ENCODE results near the gene LRRC10B. TPM values are rescaled to one million over a fixed set of nuclear protein-coding genes. Genes with fewer than 3 reads are reported as not detected.
A peak's percentile ranks its signal among the peaks of the same experiment; 100 is the strongest.

LRRC10B gene
- total and polyA plus RNA-seq, 7 experiments from 2014 or later = not detected

- H3K27me3 Mint-ChIP-seq = peaks cover 26 to 50% (median 43%) of the 10 kb centered on the region in 5 donors
- CTCF ChIA-PET = no interaction called here
- Histone ChIP-seq H3K4me1 (ENCODE audit: control insufficient read depth in 2 of 2, insufficient read depth in 2 of 2, low read length in 2 of 2) (peaks cover 9 to 18% of the 10 kb centered on the region in 2 donors), H3K27ac (ENCODE audit: low read depth, low read length) (no peak overlapping the region), H3K36me3 (ENCODE audit: control insufficient read depth in 2 of 3, insufficient read depth in 3 of 3, low read length in 3 of 3) (no peaks in the 10 kb centered on the region), H3K9me3 (ENCODE audit: control insufficient read depth in 2 of 3, low read length in 3 of 3) (no peaks in the 10 kb centered on the region), H3K4me3 (ENCODE audit: low read length) (no peak overlapping the region), H3K27me3 (ENCODE audit: control insufficient read depth in 2 of 2, insufficient read depth in 2 of 2, low read length in 2 of 2) (peaks cover 0 to 7% of the 10 kb centered on the region in 2 donors)
- H3K36me3 Mint-ChIP-seq = peaks cover 0 to 4% (median 0%) of the 10 kb centered on the region in 5 donors
- H3K9me3 Mint-ChIP-seq = peaks cover 0 to 1% (median 0%) of the 10 kb centered on the region in 11 donors
- H3K4me1 Mint-ChIP-seq = peaks cover 8 to 21% (median 16%) of the 10 kb centered on the region in 7 donors
- DNase-seq (no peak), ATAC-seq (no peak)
- peak overlapping the region in 1 of 10 donors; percentile 27 for H3K4me3 Mint-ChIP-seq
- H3K27ac Mint-ChIP-seq = no peak overlapping the region
- POLR2A ChIA-PET = no interaction called here
- intact Hi-C loops (cut with micrococcal nuclease) = no loop called here
Measured at GRCh38 chr11:61512435-61512834, 3.9 kb downstream of the LRRC10B start.

- no peak for ATAC-seq
- H3K4me3 Mint-ChIP-seq = no peak overlapping the region
- Histone ChIP-seq H3K9me3 (ENCODE audit: control insufficient read depth in 2 of 3, low read length in 3 of 3) (no peaks in the 10 kb centered on the region), H3K4me3 (ENCODE audit: low read length) (no peak overlapping the region), H3K27ac (ENCODE audit: low read depth, low read length) (no peak overlapping the region), H3K4me1 (ENCODE audit: control insufficient read depth in 2 of 2, insufficient read depth in 2 of 2, low read length in 2 of 2) (peaks cover 9 to 18% of the 10 kb centered on the region in 2 donors), H3K27me3 (ENCODE audit: control insufficient read depth in 2 of 2, insufficient read depth in 2 of 2, low read length in 2 of 2) (peaks cover 0 to 5% of the 10 kb centered on the region in 2 donors), H3K36me3 (ENCODE audit: control insufficient read depth in 2 of 3, insufficient read depth in 3 of 3, low read length in 3 of 3) (no peaks in the 10 kb centered on the region)
- H3K27me3 Mint-ChIP-seq = peaks cover 23 to 49% (median 41%) of the 10 kb centered on the region in 5 donors
- intact Hi-C loops (cut with micrococcal nuclease) = no loop called here
- POLR2A ChIA-PET = no interaction called here
- H3K4me1 Mint-ChIP-seq = peaks cover 8 to 14% (median 11%) of the 10 kb centered on the region in 7 donors
- DNase-seq = no peak
- peak overlapping the region in 1 of 9 donors; percentile 56 for H3K27ac Mint-ChIP-seq
- H3K9me3 Mint-ChIP-seq = peaks cover 0 to 1% (median 0%) of the 10 kb centered on the region in 11 donors
- H3K36me3 Mint-ChIP-seq = peaks cover 0 to 4% (median 0%) of the 10 kb centered on the region in 5 donors
- CTCF ChIA-PET = no interaction called here
Measured at GRCh38 chr11:61513143-61513765, 4.7 kb downstream of the LRRC10B start.

DNA sequence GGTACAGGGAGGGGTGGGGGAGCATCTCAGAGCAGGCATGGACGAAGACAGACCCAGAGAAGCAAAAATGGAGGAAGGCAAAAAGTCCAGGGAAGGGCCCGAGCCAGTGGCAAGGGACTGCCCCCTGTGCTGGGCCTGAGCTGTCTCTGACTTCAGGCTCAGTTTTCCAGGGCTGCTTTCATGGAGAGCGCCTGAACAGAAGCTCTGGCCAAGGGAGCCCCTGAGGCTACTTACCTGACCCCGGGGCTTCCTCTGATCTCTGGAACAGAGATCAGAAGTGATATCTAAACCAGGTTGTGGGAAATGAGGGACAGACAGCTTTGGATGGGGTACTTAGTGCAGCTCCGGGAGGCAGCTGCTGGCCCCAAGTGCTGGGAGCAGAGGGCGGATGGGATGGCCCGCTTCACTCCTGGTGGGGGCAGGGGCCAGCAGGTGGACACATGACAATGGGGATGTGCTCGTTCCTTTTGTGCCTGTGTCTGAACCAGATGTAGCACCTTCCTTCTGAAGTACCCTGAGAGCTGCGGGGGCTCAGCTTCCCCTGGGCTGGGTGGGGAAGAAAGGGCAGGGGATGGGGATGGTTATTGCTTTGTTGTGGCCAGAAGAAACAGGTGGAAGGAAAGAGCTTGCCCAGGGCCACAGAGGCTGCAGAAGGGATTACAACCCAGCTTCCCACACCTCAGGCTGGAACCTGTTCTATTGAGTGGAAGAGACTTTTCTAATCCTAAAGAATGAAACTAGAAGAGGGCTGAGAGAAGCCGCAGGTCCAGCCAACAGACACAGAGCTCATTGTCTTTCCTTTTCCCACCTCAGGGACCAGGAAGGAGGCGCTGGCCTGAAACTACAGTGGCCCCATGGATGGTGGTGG, 5.7 kb downstream of the LRRC10B start:
- Mint-ChIP-seq H3K36me3 (peaks cover 0 to 4% (median 0%) of the 10 kb centered on the region in 5 donors), H3K4me1 (peaks cover 8 to 13% (median 11%) of the 10 kb centered on the region in 7 donors), H3K27me3 (peaks cover 25 to 57% (median 42%) of the 10 kb centered on the region in 5 donors), H3K9me3 (peaks cover 0 to 1% (median 0%) of the 10 kb centered on the region in 11 donors), H3K4me3 (no peak overlapping the region), H3K27ac (no peak overlapping the region)
- CTCF ChIA-PET = interaction anchor here (1.8 kb wide), 1 partner anchor 36 kb away, joined by 7 read pairs; no protein-coding TSS in a partner anchor
- POLR2A ChIA-PET = no interaction called here
- Histone ChIP-seq H3K27me3 (ENCODE audit: control insufficient read depth in 2 of 2, insufficient read depth in 2 of 2, low read length in 2 of 2) (peaks cover 0 to 5% of the 10 kb centered on the region in 2 donors), H3K4me1 (ENCODE audit: control insufficient read depth in 2 of 2, insufficient read depth in 2 of 2, low read length in 2 of 2) (peaks cover 9 to 18% of the 10 kb centered on the region in 2 donors), H3K4me3 (ENCODE audit: low read length) (no peak overlapping the region), H3K36me3 (ENCODE audit: control insufficient read depth in 2 of 3, insufficient read depth in 3 of 3, low read length in 3 of 3) (no peaks in the 10 kb centered on the region), H3K27ac (ENCODE audit: low read depth, low read length) (no peak overlapping the region), H3K9me3 (ENCODE audit: control insufficient read depth in 2 of 3, low read length in 3 of 3) (no peaks in the 10 kb centered on the region)
- DNase-seq = no peak
- no peak for ATAC-seq
- intact Hi-C loops (cut with micrococcal nuclease) = no loop called here

GRCh38 chr11:61515686-61516085, 7.1 kb downstream of the LRRC10B start:
- H3K36me3 ChIP-seq (ENCODE audit: control insufficient read depth in 2 of 3, insufficient read depth in 3 of 3, low read length in 3 of 3) = no peaks in the 10 kb centered on the region
- ChIA-PET CTCF (interaction anchor here (1.4 to 3.4 kb wide), 2 partner anchors 14 to 38 kb away, joined by 3 to 37 read pairs; a partner anchor contains a TSS), POLR2A (no interaction called here)
- no peaks in the 10 kb centered on the region for H3K27me3 ChIP-seq (ENCODE audit: control insufficient read depth in 2 of 2, insufficient read depth in 2 of 2, low read length in 2 of 2)
- H3K4me1 ChIP-seq (ENCODE audit: control insufficient read depth in 2 of 2, insufficient read depth in 2 of 2, low read length in 2 of 2) = peaks cover 9 to 11% of the 10 kb centered on the region in 2 donors
- DNase-seq (no peak), ATAC-seq (no peak)
- H3K9me3 ChIP-seq (ENCODE audit: control insufficient read depth in 2 of 3, low read length in 3 of 3) = no peaks in the 10 kb centered on the region
- intact Hi-C loops (cut with micrococcal nuclease) = loop anchor here in 1 of 2 donors (1.0 to 2.0 kb wide), 2 partner anchors 38 to 685 kb away; no protein-coding TSS in a partner anchor
- Mint-ChIP-seq H3K4me3 (no peak overlapping the region), H3K36me3 (peaks cover 0 to 4% (median 0%) of the 10 kb centered on the region in 5 donors), H3K9me3 (peaks cover 0 to 1% (median 0%) of the 10 kb centered on the region in 11 donors), H3K4me1 (peaks cover 8 to 13% (median 9%) of the 10 kb centered on the region in 7 donors), H3K27me3 (peaks cover 23 to 50% (median 39%) of the 10 kb centered on the region in 5 donors), H3K27ac (no peak overlapping the region)
- no peak overlapping the region for H3K4me3 ChIP-seq (ENCODE audit: low read length)
- no peak overlapping the region for H3K27ac ChIP-seq (ENCODE audit: low read depth, low read length)

DNA sequence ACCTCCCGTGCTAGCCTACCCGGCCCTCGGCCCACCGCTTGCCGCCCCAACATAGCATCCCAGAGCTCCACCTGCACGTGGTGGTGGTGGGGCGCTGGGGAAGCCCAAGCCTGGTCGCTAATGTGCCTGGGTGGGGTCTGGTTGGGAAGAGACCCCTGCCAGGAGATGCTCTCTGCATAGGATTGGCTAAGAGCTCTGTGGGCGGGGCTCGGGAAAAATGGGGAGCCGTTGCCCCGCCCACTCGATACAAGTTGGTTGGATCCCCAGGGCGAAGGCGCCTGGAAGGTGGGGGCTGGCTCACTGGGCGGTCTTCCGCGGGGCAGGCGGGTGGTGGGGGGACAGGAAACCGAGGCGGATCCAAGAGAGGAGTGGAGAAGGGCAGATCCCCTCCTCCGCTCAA, 7.6 kb downstream of the LRRC10B start:
- ATAC-seq (no peak), DNase-seq (no peak)
- H3K27ac ChIP-seq (ENCODE audit: low read depth, low read length) = no peak overlapping the region
- no peak overlapping the region for H3K27ac Mint-ChIP-seq
- peak overlapping the region; percentile 38 for H3K4me3 ChIP-seq (ENCODE audit: low read length)
- H3K4me1 Mint-ChIP-seq = peaks cover 8 to 13% (median 9%) of the 10 kb centered on the region in 7 donors
- no peaks in the 10 kb centered on the region for H3K9me3 ChIP-seq (ENCODE audit: control insufficient read depth in 2 of 3, low read length in 3 of 3)
- peaks cover 0 to 1% (median 0%) of the 10 kb centered on the region in 11 donors for H3K9me3 Mint-ChIP-seq
- ChIA-PET CTCF (interaction anchor here (1.2 to 3.4 kb wide), 6 partner anchors 15 to 740 kb away, joined by 3 to 37 read pairs (median 7); a partner anchor contains a TSS), POLR2A (no interaction called here)
- no peaks in the 10 kb centered on the region for H3K36me3 ChIP-seq (ENCODE audit: control insufficient read depth in 2 of 3, insufficient read depth in 3 of 3, low read length in 3 of 3)
- peaks cover 0 to 2% (median 0%) of the 10 kb centered on the region in 5 donors for H3K36me3 Mint-ChIP-seq
- no peaks in the 10 kb centered on the region for H3K27me3 ChIP-seq (ENCODE audit: control insufficient read depth in 2 of 2, insufficient read depth in 2 of 2, low read length in 2 of 2)
- peaks cover 18 to 45% (median 34%) of the 10 kb centered on the region in 5 donors for H3K27me3 Mint-ChIP-seq
- intact Hi-C loops (cut with micrococcal nuclease) = loop anchor here in 1 of 2 donors (1.0 to 2.0 kb wide), 2 partner anchors 39 to 685 kb away; no protein-coding TSS in a partner anchor
- H3K4me1 ChIP-seq (ENCODE audit: control insufficient read depth in 2 of 2, insufficient read depth in 2 of 2, low read length in 2 of 2) = peaks cover 9 to 11% of the 10 kb centered on the region in 2 donors
- peak overlapping the region in 4 of 10 donors; percentile 64 to 76 (median 65) for H3K4me3 Mint-ChIP-seq
